Fibroblast of villous mesenchyme (primary cell): ENCODE measurements around the gene PDE4D. TPM values are rescaled to one million over a fixed set of nuclear protein-coding genes. Genes with fewer than 3 reads are reported as not detected.
A peak's percentile ranks its signal among the peaks of the same experiment; 100 is the strongest.

ENCODE experiments used
- DNase-seq: peaks from one replicate; pipeline ENCODE4 v3.0.0-alpha.2; 2010; ENCODE audit warnings: low read depth
- H3K4me3 ChIP-seq: 2 replicates; pipeline ENCODE4 v1.5.1; 2011; ENCODE audit warnings: low read depth, mild to moderate bottlenecking, low read length
- CTCF ChIP-seq: IDR thresholded peaks from 2 replicates; pipeline ENCODE4 v1.5.1; 2012; ENCODE audit warnings: low read depth, mild to moderate bottlenecking, low read length; ENCODE audit not compliant: insufficient read depth
- total RNA-seq: library from RNA; depleted of rRNA; stranded (reverse); fragments of >200 nt; gene quantifications from 2 replicates; pipeline ENCODE4 v1.2.3, GENCODE V29; 2012

Gene PDE4D
- total RNA-seq, 1 donor, result 6.0 TPM

- no peak for DNase-seq
- H3K4me3 ChIP-seq, result no peak overlapping the region
- no peak for TF ChIP-seq CTCF
These were observed 592.6 kb downstream of the PDE4D start for GRCh38 chr5:59300930-59301329.

- TF ChIP-seq CTCF, result no peak
- H3K4me3 ChIP-seq, result no peak overlapping the region
- no peak for DNase-seq
These were observed 594.5 kb downstream of the PDE4D start for GRCh38 chr5:59299006-59299405.

GRCh38 chr5:59296317-59297264 is 596.9 kb downstream of the PDE4D start:
- no peak for TF ChIP-seq CTCF
- DNase-seq, result peak; percentile 64
- peak overlapping the region; percentile 51 for H3K4me3 ChIP-seq

- no peak for TF ChIP-seq CTCF
- no peak overlapping the region for H3K4me3 ChIP-seq
- no peak for DNase-seq
These were observed 599.8 kb downstream of the PDE4D start for GRCh38 chr5:59293700-59294099.

GRCh38 chr5:59291941-59292340 is 601.6 kb downstream of the PDE4D start:
- DNase-seq, result no peak
- no peak overlapping the region for H3K4me3 ChIP-seq
- TF ChIP-seq CTCF, result no peak

GRCh38 chr5:59287884-59288283 is 605.6 kb downstream of the PDE4D start:
- DNase-seq, result no peak
- no peak for TF ChIP-seq CTCF
- no peak overlapping the region for H3K4me3 ChIP-seq
